Calu3 (cell line): Measurements from ENCODE around the gene SHLD2. TPM values are rescaled to one million over a fixed set of nuclear protein-coding genes. Genes with fewer than 3 reads are reported as not detected.
A peak's percentile ranks its signal among the peaks of the same experiment; 100 is the strongest.
"Not testable (repeated sequence)": the region's sequence is repeated elsewhere in the genome, so short reads cannot be mapped to it uniquely, and the experiment has no call there.

ENCODE experiments used
- BruUV-seq: library from RNA; stranded (reverse); fragments of 400-500 nt; replicated peaks from 2 replicates; lab custom pipeline; 2021; lab: Mats Ljungman, UMichigan
- CTCF ChIA-PET: fragments of 300-600 bp; sonication (Branson Sonifier 250); formaldehyde crosslinking; loops from one replicate; lab custom pipeline; 2022; ENCODE audit warnings: antibody characterized with exemption; lab: Charles Lee
- DNase-seq: peaks from one replicate; pipeline ENCODE4 v3.0.0; 2022
- H3K27ac Mint-ChIP-seq: one replicate; pipeline ENCODE4 v1.8.0; 2022; ENCODE audit warnings: mixed read lengths; ENCODE audit not compliant: unreplicated experiment
- H3K27me3 Mint-ChIP-seq: one replicate; pipeline ENCODE4 v1.8.0; 2022; ENCODE audit warnings: mixed read lengths; ENCODE audit not compliant: unreplicated experiment
- H3K36me3 Mint-ChIP-seq: one replicate; pipeline ENCODE4 v1.8.0; 2022; ENCODE audit warnings: mild to moderate bottlenecking, moderate library complexity, mixed read lengths; ENCODE audit not compliant: insufficient read depth, unreplicated experiment
- H3K4me1 Mint-ChIP-seq: one replicate; pipeline ENCODE4 v1.8.0; 2022; ENCODE audit warnings: mild to moderate bottlenecking, low read depth, mixed read lengths; ENCODE audit not compliant: unreplicated experiment
- H3K4me3 Mint-ChIP-seq: one replicate; pipeline ENCODE4 v1.8.0; 2022; ENCODE audit warnings: mild to moderate bottlenecking, low read depth, moderate library complexity, mixed read lengths; ENCODE audit not compliant: unreplicated experiment
- H3K9me3 Mint-ChIP-seq: one replicate; pipeline ENCODE4 v1.8.0; 2022; ENCODE audit warnings: low read depth, mixed read lengths; ENCODE audit not compliant: unreplicated experiment
- intact Hi-C: fragments of 100-400 bp; cut with micrococcal nuclease; formaldehyde crosslinking; loops from one replicate; pipeline ENCODE4 v1.10.0; 2022; ENCODE audit not compliant: unreplicated experiment
- total RNA-seq: library from RNA; stranded (reverse); gene quantifications from 2 replicates; pipeline ENCODE4 v1.2.3, GENCODE V29; 2022

SHLD2 gene
- total RNA-seq, 1 experiment from 2014 or later: 11.5 TPM

- H3K9me3 Mint-ChIP-seq, H3K27me3 Mint-ChIP-seq, H3K36me3 Mint-ChIP-seq, CTCF ChIA-PET, BruUV-seq, intact Hi-C loops, H3K27ac Mint-ChIP-seq, H3K4me1 Mint-ChIP-seq, H3K4me3 Mint-ChIP-seq, DNase-seq: not testable (repeated sequence)
Measured at GRCh38 chr10:87200924-87201323, 105.9 kb downstream of the SHLD2 start.

GRCh38 chr10:87204801-87205200 is 109.8 kb downstream of the SHLD2 start:
- CTCF ChIA-PET, intact Hi-C loops, H3K9me3 Mint-ChIP-seq, BruUV-seq, DNase-seq, H3K27me3 Mint-ChIP-seq, H3K27ac Mint-ChIP-seq, H3K4me1 Mint-ChIP-seq, H3K4me3 Mint-ChIP-seq: not testable (repeated sequence)
- peaks cover 15% of the 10 kb centered on the region for H3K36me3 Mint-ChIP-seq

- intact Hi-C loops, CTCF ChIA-PET, DNase-seq, H3K9me3 Mint-ChIP-seq, H3K27ac Mint-ChIP-seq, H3K27me3 Mint-ChIP-seq, BruUV-seq, H3K4me3 Mint-ChIP-seq, H3K4me1 Mint-ChIP-seq: not testable (repeated sequence)
- peaks cover 15% of the 10 kb centered on the region for H3K36me3 Mint-ChIP-seq
Measured at GRCh38 chr10:87206922-87207321, 111.9 kb downstream of the SHLD2 start.

GRCh38 chr10:87210309-87210708 is 115.3 kb downstream of the SHLD2 start:
- DNase-seq: peak; percentile 20
- H3K27ac Mint-ChIP-seq, BruUV-seq, CTCF ChIA-PET, H3K36me3 Mint-ChIP-seq, H3K9me3 Mint-ChIP-seq, intact Hi-C loops, H3K27me3 Mint-ChIP-seq, H3K4me3 Mint-ChIP-seq, H3K4me1 Mint-ChIP-seq: not testable (repeated sequence)

GRCh38 chr10:87211848-87212247 is 116.8 kb downstream of the SHLD2 start:
- H3K27me3 Mint-ChIP-seq, BruUV-seq, H3K4me3 Mint-ChIP-seq, H3K27ac Mint-ChIP-seq, intact Hi-C loops, H3K9me3 Mint-ChIP-seq, H3K36me3 Mint-ChIP-seq, CTCF ChIA-PET, H3K4me1 Mint-ChIP-seq: not testable (repeated sequence)
- peak; percentile 10 for DNase-seq

GRCh38 chr10:87213150-87213765 is 118.3 kb downstream of the SHLD2 start:
- CTCF ChIA-PET, H3K9me3 Mint-ChIP-seq, H3K4me3 Mint-ChIP-seq, H3K27ac Mint-ChIP-seq, H3K27me3 Mint-ChIP-seq, H3K36me3 Mint-ChIP-seq, intact Hi-C loops, DNase-seq, H3K4me1 Mint-ChIP-seq, BruUV-seq: not testable (repeated sequence)

GRCh38 chr10:87213806-87214205 is 118.8 kb downstream of the SHLD2 start:
- H3K27ac Mint-ChIP-seq, H3K4me3 Mint-ChIP-seq, H3K36me3 Mint-ChIP-seq, H3K27me3 Mint-ChIP-seq, CTCF ChIA-PET, H3K9me3 Mint-ChIP-seq, H3K4me1 Mint-ChIP-seq, intact Hi-C loops, DNase-seq, BruUV-seq: not testable (repeated sequence)

- H3K4me3 Mint-ChIP-seq, BruUV-seq, DNase-seq, H3K27ac Mint-ChIP-seq, H3K4me1 Mint-ChIP-seq, H3K36me3 Mint-ChIP-seq, CTCF ChIA-PET, H3K27me3 Mint-ChIP-seq, intact Hi-C loops, H3K9me3 Mint-ChIP-seq: not testable (repeated sequence)
Measured at GRCh38 chr10:87216120-87216519, 121.1 kb downstream of the SHLD2 start.

GRCh38 chr10:87219370-87219769 is 124.4 kb downstream of the SHLD2 start:
- DNase-seq, H3K4me1 Mint-ChIP-seq, CTCF ChIA-PET, intact Hi-C loops, BruUV-seq, H3K36me3 Mint-ChIP-seq, H3K27me3 Mint-ChIP-seq, H3K27ac Mint-ChIP-seq, H3K4me3 Mint-ChIP-seq, H3K9me3 Mint-ChIP-seq: not testable (repeated sequence)

- H3K27me3 Mint-ChIP-seq, H3K4me1 Mint-ChIP-seq, CTCF ChIA-PET, H3K36me3 Mint-ChIP-seq, intact Hi-C loops, H3K27ac Mint-ChIP-seq, DNase-seq, H3K9me3 Mint-ChIP-seq, BruUV-seq, H3K4me3 Mint-ChIP-seq: not testable (repeated sequence)
Measured at GRCh38 chr10:87222789-87223188, 127.8 kb downstream of the SHLD2 start.
